IPS DF 4.7 (cell line): Measurements from ENCODE around the gene RABL2B.
"Not testable (repeated sequence)": the region's sequence is repeated elsewhere in the genome, so short reads cannot be mapped to it uniquely, and the experiment has no call there.

Experiments used
- DNase-seq: peaks from one replicate; pipeline ENCODE4 v3.0.0-alpha.2; 2013; ENCODE audit warnings: low spot score; ENCODE audit errors: extremely low read depth

Gene RABL2B

GRCh38 chr22:50783033-50783879 lies at the start of gene RABL2B:
TSS of gene RABL2B (minus strand) at chr22:50783636. CDS start at chr22:50782294, 1,342 bp downstream.
- peak; percentile 25 for DNase-seq

- not testable (repeated sequence) for DNase-seq
Observed at GRCh38 chr22:50786936-50787335, 3.5 kb upstream of the RABL2B start.

- not testable (repeated sequence) for DNase-seq
Observed at GRCh38 chr22:50785289-50785688, 1.9 kb upstream of the RABL2B start.

GRCh38 chr22:50783880-50784276 lies 442 bp upstream of the RABL2B start:
- not testable (repeated sequence) for DNase-seq

- not testable (repeated sequence) for DNase-seq
Observed at GRCh38 chr22:50782253-50782652, 1.2 kb downstream of the RABL2B start.

GRCh38 chr22:50780244-50780643 lies 3.2 kb downstream of the RABL2B start:
- not testable (repeated sequence) for DNase-seq

- not testable (repeated sequence) for DNase-seq
Observed at GRCh38 chr22:50777631-50778030, 5.8 kb downstream of the RABL2B start.

GRCh38 chr22:50775132-50775531 lies 8.3 kb downstream of the RABL2B start:
- peak; percentile 25 for DNase-seq

- DNase-seq = not testable (repeated sequence)
Observed at GRCh38 chr22:50764288-50764687, 19.1 kb downstream of the RABL2B start.

GRCh38 chr22:50761829-50762228 lies 21.6 kb downstream of the RABL2B start:
- not testable (repeated sequence) for DNase-seq

- DNase-seq = peak; percentile 9
Observed at GRCh38 chr22:50759597-50760341, 23.7 kb downstream of the RABL2B start.

- not testable (repeated sequence) for DNase-seq
Observed at GRCh38 chr22:50756949-50757491, 26.4 kb downstream of the RABL2B start.

- not testable (repeated sequence) for DNase-seq
Observed at GRCh38 chr22:50756406-50756805, 27.0 kb downstream of the RABL2B start.

GRCh38 chr22:50755251-50755650 lies 28.2 kb downstream of the RABL2B start:
- not testable (repeated sequence) for DNase-seq

- DNase-seq = not testable (repeated sequence)
Observed at GRCh38 chr22:50749302-50750074, 33.9 kb downstream of the RABL2B start.

GRCh38 chr22:50748630-50749029 lies 34.8 kb downstream of the RABL2B start:
- DNase-seq = not testable (repeated sequence)

- not testable (repeated sequence) for DNase-seq
Observed at GRCh38 chr22:50747521-50747920, 35.9 kb downstream of the RABL2B start.

GRCh38 chr22:50744424-50744823 lies 39.0 kb downstream of the RABL2B start:
- DNase-seq = not testable (repeated sequence)

- not testable (repeated sequence) for DNase-seq
Observed at GRCh38 chr22:50740714-50741113, 42.7 kb downstream of the RABL2B start.

- no peak for DNase-seq
Observed at GRCh38 chr22:50739894-50740293, 43.5 kb downstream of the RABL2B start.

- DNase-seq = no peak
Observed at GRCh38 chr22:50739279-50739691, 44.2 kb downstream of the RABL2B start.
